Right lobe of liver (tissue), 4 donors: ENCODE data around the gene ARHGAP42.

Source experiments
- POLR2A ChIP-seq: fragments of 450-650 bp; IDR thresholded peaks from one replicate; pipeline ENCODE4 v1.6.1; 2017; ENCODE audit warnings: antibody characterized with exemption, mild to moderate bottlenecking
- TF ChIP-seq, protein P1 (sequence below), 4 donors: fragments of 200-600 bp in 3 of 4; fragments of 450-650 bp in 1 of 4; IDR thresholded peaks; one replicate each; pipeline versions ENCODE4 v1.5.1 to v1.8.0; 2016 to 2022; ENCODE audit warnings: antibody characterized with exemption in 4 of 4, mild to moderate bottlenecking in 2 of 4
- donor health status: DM: no; HTN: no; CAD: no.
- donor health status: DM: no; HTN: no; CAD: no.
- donor health status: DM: no; HTN: yes; CAD: no.

DNA sequence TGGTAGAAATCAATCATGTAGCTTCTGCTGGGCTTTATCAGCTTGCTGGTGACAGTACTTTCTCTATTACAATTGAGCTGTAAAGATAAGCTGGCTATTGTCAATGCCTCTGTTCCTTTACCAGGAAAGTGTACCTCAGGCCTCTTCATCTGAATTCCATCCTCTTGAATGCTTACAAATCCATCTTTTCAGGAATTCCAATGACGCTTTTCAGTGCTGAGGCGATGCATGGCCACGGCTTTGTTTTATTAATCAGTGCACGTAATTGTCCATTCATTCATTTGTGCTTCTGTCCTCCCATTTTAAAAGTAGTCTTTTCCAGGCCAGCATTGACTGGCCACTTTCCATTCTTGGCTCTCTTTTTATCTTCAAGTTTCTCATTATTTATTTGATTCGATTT lies 240.5 kb downstream of the ARHGAP42 start:
- TF ChIP-seq POLR2A: no peak
- TF ChIP-seq, protein P1, sequence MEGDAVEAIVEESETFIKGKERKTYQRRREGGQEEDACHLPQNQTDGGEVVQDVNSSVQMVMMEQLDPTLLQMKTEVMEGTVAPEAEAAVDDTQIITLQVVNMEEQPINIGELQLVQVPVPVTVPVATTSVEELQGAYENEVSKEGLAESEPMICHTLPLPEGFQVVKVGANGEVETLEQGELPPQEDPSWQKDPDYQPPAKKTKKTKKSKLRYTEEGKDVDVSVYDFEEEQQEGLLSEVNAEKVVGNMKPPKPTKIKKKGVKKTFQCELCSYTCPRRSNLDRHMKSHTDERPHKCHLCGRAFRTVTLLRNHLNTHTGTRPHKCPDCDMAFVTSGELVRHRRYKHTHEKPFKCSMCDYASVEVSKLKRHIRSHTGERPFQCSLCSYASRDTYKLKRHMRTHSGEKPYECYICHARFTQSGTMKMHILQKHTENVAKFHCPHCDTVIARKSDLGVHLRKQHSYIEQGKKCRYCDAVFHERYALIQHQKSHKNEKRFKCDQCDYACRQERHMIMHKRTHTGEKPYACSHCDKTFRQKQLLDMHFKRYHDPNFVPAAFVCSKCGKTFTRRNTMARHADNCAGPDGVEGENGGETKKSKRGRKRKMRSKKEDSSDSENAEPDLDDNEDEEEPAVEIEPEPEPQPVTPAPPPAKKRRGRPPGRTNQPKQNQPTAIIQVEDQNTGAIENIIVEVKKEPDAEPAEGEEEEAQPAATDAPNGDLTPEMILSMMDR (IDR thresholded peaks at IDR 0.05): no peak
